HG03135 (cell line): ENCODE data around the gene LRRC8D.

ENCODE experiments used
- ATAC-seq: cut with Tn5 transposase; IDR thresholded peaks from one replicate; pipeline ENCODE4 v1.9.1; 2021; ENCODE audit warnings: mild to moderate bottlenecking, moderate library complexity; ENCODE audit not compliant: unreplicated experiment

LRRC8D gene

GRCh38 chr1:89890085-89890752 lies 69.4 kb downstream of the LRRC8D start:
- ATAC-seq = no peak

GRCh38 chr1:89892816-89893215 lies 72.0 kb downstream of the LRRC8D start:
- ATAC-seq = no peak

DNA sequence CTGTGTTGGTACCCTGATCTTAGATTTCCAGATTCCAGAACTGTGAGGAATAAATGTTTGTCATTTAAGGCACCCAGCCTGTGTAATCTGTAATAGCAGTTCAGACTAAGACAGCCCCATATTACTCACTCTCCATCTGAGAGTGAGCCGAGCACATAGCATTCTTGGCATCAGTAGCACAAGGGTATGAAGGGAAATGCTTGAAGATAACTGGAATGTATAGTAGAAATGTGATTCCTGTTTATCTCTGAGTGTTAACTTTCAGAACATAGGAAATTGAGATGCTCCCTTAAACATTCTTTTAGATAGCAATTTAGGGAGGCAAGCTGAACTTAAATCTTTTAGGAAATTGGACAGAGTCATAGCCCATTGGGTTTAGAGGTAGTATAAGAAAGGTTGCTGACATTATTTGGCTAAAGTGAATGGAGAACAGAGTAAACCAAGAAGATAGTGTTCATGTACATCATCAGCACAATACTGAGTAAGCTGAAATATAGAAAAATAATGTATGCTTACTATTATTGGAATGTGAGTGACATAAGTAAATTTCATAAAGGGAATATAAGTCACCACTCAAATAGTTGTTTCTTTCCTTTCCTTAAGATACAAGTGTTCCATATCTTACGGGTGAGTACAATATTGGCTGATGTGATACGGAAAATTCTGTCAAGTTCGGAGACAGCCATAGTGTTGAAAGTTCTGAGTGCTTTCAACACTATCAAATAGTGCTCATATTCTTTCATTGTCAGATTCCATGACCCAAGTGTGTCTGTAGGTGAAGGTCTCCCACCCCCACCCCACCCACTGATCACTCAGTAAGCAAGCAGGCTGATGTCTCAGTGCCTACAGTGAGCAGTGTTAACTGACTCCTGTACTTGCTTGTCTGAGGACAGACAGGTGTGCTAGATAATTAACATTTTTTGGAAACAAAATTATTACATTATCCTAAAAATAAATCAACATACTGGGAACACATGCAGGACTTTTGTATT lies 73.7 kb downstream of the LRRC8D start:
- ATAC-seq = no peak

DNA sequence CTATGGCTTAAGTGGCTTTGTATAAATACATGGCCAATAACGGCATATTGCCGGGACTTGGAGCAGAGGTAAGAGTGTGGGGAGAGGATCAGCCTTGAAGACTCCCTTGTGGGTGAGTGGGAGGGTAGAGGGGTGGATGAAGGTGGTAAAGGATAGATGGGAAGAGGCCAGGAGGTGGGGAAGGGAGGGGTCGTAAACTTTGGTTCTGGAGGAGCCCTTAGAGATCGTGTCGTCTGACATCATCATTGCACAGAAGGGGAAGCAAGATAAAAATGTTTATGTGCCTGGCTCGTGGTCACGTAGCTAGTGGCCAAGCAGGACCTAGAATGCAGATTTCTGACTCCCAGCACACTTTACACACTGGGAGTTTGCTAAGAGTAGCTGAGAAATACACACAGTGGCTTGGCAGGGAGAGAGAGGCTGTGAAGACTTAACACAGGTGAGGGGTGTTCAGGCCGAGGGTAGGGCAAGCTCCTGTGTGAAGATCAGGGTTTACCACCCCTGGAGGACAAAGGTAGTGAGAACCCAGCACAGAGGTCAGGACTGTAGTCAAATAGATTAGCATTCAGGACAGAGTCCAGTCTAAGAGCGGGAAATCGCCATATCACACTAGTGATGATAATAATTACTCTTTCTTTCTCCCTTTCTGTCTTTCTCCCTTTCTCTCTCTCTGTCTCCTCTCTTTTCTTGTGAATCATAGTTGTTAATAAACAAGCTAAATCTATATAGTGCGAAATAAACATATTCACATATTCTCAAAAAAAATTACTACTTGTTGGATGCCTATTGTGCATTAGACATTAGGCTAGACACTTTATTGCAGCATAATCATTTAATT lies 75.5 kb downstream of the LRRC8D start:
- no peak for ATAC-seq

DNA sequence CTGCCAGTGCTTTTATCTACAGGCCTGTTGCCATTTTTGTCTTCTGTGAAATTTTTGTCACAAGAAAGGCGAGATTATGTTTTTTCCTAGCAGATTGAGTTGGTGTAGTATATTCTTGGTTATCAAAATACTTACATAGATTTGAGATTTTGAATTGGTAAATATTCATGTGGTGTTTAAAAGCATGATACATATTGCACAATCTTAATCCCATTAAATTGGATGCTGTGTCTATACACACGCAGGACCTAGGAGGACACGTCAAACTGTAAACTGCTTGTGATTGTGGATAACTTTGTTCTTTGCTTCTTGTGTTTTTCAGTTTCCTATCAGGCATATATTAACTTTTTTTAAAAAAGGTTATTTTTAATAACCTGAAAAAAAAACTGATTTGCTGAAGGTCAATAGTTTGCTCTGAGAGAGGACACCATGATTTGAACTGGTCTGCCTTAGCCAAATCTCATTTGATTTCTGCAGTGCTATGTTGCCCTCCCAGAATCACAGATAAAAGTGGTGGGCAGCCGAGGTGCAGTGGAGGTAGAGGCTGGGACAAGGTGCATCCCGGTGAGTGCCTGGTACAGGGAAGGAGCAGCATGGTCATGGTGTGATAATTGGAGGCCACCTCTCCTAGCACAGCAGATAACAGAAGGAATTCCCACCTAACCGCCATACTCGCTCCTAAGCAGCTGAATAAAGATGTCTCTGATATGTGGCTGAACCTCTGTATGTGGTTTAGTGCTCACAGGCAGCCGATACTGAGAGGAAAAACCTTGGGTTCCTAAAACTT lies 76.7 kb downstream of the LRRC8D start:
- no peak for ATAC-seq

- ATAC-seq = no peak
Observed at GRCh38 chr1:89898150-89898549, 77.3 kb downstream of the LRRC8D start.

DNA sequence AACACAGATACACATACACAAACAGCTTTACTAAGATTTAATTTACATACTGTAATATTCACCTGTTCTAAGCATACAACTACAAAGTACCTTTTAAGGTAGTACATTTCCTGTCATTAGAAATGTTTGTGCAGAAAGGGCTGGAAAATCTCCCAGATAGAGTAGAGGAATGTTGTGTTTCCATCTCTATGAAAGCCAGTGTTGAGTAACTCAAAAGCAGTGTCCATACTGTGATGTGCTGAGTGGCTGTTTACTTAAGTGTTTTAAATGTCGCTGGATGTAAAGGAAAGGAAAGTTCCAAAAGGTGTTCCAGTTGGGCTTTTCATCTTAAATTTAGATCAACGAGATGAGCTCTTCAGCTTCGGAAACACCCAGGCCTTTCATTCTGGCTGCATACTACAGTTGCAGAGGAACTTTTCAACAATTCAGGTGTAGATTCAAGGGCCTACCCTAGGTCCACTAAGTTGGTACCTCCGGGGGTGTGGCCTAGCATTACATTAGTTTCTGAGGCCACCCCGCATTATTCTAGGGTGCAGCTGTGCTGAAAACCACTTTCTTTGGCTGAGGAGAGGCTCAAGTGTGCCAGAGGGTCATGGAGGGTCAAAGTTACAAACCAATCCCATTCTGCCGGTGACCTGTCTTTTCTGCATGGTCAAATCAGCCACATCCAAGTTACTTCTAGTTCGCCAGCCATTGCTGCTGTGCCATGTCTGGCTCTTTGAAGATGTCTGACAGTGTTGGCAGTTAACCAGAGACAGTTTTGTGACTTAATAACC lies 78.1 kb downstream of the LRRC8D start:
- ATAC-seq = no peak

GRCh38 chr1:89900323-89900722 lies 79.5 kb downstream of the LRRC8D start:
- no peak for ATAC-seq

GRCh38 chr1:89900791-89901708 lies 80.2 kb downstream of the LRRC8D start:
- no peak for ATAC-seq

- ATAC-seq = no peak
Observed at GRCh38 chr1:89901957-89902669, 81.3 kb downstream of the LRRC8D start.

GRCh38 chr1:89903550-89903949 lies 82.7 kb downstream of the LRRC8D start:
- ATAC-seq = no peak

DNA sequence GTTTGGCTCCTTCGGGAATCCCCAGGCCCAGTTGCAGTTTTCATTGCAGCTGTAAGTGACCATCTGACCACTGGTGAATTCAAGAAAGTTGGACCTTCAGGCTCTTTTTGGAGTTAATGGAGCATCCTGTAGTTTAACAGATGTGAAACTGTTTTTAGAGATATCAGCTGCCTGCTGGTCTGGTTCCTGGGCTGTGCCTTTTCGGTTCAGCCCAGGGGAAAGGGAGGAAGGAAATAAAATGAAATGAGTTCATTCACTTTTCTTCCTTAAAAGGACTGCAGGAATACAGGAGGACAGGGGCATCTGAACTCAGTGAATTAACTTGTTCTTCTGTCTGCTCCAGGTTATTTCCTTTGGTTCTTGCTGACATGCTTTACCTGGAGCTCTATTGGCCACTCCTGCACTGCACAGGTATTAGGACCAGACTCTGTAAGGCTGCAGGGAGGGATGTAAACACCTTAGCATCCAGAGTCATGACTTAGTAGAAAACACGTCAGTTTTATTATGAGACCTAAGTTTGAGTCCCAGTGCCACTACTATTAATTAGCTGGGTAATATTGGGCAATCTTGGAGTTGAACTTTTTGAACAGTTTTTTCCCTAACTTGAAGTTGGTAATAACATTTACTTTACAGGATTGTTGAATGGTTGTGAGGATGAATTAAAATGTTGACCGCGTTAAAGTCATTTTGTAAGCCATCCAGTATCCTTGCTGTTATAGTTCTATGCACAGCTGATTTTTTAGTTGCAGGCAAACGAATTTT lies 83.6 kb downstream of the LRRC8D start:
- ATAC-seq = no peak

GRCh38 chr1:89905395-89906058 lies 84.7 kb downstream of the LRRC8D start:
- no peak for ATAC-seq

DNA sequence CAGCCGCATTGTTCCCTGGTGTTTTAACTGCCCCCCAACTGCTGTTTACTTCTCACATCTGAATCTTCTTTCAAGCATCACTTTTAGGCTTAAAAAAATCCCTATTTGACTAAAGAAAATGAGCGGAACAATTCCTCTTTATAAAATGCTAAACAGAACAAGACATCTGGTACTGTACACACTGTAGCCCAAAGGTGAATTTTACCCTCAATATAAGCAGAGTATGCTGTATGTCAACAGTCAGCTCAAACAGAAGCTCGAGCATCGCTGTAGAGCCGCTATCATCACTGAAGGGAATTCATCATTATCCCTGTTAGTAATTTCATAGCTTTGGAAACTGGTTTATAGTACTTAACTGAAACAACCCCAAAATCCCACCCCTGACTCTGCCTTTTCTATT lies 85.3 kb downstream of the LRRC8D start:
- no peak for ATAC-seq

DNA sequence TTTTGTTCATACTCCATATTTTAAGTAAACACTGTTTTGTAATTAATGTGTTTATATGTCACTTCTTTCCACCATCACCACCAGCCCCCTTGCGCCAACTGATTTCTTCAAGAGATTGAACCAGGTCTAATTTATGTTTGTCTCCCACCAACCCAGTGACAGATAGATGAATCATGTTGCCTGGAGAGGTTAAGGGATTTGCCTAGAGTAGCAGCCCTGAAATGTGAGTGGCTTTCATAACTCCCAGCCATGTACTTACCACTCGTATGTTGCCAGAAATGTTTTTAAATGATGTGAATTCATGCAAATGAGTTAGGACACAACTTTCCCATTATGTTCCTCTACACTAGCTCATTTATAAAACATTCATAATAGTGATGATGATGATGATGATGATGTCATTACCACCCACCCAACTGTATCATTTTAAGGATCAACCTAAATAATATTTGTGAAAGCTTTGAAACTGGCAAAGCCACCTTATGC lies 86.9 kb downstream of the LRRC8D start:
- ATAC-seq = no peak

GRCh38 chr1:89908273-89908671 lies 87.4 kb downstream of the LRRC8D start:
- no peak for ATAC-seq
